GM21717 (cell line): ENCODE data around the gene SESN1.

Experiments
- ATAC-seq: cut with Tn5 transposase; IDR thresholded peaks from one replicate; pipeline ENCODE4 v1.9.1; 2021; ENCODE audit warnings: mild to moderate bottlenecking, moderate library complexity; ENCODE audit not compliant: unreplicated experiment

The SESN1 gene

DNA sequence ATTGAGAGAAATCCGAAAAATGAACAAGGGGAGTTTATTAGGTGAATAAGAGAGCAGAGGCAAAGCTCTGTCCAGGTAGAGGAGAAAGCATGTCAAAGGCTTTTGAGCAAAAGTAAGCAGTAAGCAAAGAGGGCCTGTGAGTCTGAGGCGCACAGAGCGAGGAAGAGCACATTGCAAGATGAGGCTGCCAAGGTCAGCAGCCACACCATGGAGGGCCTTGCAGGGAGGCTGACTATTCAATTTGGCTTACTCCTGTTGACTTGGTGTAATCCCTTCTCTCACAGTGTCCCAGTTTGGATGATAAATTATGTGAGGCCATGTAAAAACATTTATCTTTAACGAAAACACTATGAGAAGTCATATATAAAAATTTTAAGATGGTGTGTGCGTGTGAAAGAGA, 32.4 kb downstream of the SESN1 start:
- no peak for ATAC-seq

DNA sequence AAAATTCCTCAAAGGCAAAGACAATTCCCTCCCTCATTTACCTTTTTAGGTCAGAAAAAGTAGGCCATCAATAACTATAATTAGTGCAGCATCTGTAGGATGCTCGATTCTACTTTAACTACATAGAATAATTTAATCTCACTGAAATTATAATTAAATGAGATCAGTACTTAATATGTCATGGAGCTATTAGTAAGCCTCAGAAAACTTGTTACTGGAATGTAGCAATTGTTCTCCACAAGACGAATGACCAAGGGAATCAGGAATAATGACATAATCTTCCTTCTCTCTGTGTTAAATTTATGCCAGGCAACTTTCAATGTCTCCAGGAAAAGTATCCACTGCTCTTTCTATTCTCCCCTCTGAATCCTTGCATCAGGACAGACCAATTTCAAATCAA, 34.1 kb downstream of the SESN1 start:
- no peak for ATAC-seq

DNA sequence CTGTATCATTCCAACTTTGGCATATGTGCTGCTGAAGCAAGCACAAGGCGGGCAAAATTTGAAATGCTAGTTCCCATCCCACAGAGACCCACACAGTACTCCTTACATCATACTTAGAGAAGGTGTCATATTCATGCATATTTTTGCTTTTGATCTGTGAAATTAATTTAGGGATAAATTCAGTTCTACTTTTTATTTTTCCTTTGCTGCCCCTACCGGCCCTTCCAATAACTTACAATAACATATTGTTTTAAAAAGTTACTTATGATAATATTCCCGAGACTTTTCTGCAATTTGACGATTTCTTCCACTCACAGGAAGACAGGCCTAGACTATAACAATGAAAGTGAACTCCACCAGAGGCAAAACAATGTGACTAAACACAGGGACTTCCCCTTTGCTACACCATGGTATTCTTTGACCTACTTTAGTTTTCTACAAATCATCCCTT, 35.0 kb downstream of the SESN1 start:
- no peak for ATAC-seq

DNA sequence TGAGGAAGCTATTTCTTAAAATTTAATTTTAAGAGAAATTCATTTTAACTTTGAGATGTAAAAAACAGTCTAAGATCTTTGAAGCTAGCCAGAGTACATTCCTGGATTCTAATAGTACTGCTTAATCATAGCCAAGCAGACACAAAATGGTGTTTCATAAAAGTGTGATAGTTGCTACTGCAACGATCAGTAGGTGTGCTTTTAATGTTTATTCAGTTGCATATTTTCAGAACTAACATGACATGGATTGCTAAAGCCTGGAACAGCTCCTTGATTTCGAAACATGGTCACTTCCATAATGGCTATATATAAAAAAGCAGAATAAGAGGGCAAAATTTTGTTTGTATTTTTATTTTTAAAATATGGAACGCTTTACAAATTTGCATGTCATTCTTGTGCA, 35.5 kb downstream of the SESN1 start:
- no peak for ATAC-seq

DNA sequence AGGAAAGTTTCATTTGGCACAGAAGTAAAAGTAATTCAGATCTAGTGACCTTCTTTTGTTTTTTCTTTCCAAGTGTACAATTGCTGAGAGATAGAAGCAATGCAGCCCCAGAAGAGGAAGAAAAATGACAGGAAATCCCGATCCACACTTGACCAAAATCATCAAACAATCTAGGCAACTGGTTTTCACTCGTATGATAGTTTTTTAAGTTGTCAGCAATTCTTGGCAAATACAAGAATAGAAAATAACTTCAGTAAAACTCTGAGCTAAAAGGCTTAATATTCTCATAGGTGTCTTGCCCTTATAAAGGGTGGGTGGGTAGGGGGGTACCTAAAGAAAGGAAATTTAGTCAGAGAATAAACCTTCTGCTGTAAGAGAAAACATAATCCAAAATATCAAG, 36.0 kb downstream of the SESN1 start:
- ATAC-seq: no peak

DNA sequence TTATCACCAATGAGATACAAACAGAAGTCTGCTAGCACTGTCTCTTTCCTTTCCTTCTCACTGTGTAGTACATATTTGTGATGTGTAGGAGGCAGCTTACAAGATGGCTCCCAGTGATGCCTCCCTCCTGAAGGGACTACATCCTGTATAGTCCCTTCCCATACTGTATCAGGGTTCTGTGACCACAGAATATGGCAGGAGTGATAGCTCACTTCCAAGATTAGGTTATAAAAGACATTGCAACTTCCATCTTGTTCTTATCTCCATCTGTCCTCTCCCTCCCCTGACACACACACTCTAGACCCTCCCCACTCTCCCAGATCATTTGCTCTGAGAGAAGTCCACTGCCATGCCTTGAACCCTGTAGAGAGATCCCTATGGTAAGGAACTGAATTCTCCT, 38.0 kb downstream of the SESN1 start:
- no peak for ATAC-seq

DNA sequence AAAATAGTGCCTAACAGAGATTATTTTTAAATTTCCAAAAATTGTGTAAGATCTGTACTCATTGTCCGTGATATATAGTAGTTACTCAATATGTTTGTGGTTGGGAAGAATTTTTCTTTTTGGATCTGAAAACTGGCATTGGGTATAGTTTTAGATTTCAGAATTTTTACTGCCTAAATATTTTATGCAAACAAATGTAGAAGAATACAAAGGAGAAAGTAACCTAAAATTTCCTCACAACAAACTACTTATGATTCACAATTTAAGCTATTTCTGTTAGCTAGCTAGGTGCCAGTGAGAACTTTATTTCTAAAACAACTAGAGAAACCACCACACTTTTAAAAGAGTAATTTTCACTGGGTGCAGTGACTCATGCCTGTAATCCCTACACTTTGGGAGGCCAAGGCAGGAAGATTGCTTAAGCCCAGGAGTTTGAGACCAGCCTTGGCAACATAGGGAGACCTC, 38.8 kb downstream of the SESN1 start:
- no peak for ATAC-seq

DNA sequence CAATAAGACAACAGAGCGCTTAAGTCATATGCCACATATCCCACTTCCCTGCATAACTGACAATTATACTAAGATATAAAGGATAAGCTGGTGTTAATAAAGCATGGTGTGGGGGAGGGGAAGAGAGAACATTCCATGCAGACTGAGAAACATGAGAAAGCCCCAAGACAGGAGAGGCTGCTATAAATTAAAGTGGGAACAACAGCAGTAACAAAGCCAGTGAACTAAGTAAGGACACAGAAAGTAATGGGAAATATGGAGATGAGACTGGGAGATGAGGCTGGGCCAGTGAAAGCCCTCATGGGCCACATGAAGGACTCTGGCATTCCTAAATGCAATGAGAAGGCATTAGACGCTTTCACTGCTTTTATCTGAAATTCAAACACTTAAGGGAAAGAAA, 41.3 kb downstream of the SESN1 start:
- no peak for ATAC-seq

DNA sequence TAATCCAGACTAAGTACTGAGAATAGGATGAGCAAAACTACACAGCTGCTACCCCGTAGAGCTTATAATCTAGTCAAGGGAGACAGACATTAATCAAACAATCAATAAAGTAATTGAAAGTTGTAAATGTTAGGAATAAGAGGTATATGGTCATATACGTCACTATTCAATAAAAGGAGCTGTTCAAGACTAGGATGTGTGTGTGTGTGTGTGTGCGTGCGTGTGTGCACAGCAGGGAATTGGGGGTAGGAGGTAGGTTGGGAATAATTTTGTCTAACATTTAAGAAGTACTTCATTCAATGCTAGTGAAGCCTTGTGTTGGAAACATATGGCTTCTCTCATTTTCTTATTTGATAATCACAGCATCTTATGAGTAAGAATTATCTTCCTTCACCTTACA, 41.8 kb downstream of the SESN1 start:
- ATAC-seq: no peak

DNA sequence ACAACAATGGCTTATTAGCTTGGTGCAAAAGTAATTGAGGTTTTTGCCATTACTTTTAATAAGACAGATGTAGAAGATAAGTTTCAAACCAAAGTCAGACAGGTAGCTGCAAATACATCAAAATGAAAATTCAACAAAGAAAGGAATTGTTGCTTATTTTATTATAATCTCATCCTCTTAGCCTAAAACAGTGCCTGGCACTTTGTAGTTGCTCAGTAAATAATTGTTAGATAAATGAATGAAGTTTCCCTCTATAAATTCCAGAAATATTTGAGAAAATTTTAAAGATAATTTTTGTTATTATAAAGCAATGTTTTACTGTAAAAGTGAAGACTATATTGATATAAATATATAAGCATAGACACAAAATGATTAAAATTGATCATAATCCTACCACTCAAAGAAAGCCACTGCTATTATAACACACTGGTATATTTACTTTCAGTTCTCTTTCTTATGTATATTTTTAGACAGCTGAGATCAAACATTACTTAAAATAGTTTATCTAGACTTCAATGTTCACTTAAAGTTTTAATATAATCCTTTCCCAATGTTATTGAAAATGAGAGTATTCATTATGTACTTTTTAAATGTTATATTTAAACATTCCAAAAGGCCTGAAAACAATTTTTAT, 42.5 kb downstream of the SESN1 start:
- no peak for ATAC-seq

DNA sequence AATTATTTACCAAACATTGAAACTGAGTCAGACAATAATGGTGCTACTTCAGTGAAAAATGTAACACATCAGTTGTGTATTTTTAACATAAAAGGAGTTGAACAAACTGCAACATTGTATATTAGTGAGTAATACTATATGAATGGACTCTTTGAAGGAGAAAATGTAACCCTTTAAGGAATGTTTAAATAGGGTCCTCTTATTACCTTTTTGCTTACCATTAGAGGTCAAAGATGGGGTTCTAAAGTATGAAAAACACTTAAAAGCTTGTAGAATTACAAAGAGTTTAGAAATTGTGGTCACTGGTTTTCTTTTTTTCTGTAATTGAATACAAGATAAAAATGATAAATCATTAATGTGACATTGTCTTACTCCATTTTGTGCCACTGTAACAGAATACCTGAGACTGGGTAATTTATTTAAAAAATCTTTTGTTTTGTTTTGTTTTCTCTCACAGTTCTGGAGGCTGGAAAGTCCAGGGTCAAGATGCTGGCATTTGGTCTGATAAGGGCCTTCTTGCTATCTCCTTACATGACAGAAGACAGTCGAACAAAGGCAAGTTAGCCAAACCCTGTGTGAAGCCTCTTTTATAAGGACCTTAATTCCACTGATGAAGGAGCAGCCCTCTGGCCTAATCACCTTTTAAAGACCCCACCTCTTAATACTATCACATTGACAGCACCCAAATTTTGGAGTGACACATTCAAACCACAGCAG, 43.2 kb downstream of the SESN1 start:
- no peak for ATAC-seq

DNA sequence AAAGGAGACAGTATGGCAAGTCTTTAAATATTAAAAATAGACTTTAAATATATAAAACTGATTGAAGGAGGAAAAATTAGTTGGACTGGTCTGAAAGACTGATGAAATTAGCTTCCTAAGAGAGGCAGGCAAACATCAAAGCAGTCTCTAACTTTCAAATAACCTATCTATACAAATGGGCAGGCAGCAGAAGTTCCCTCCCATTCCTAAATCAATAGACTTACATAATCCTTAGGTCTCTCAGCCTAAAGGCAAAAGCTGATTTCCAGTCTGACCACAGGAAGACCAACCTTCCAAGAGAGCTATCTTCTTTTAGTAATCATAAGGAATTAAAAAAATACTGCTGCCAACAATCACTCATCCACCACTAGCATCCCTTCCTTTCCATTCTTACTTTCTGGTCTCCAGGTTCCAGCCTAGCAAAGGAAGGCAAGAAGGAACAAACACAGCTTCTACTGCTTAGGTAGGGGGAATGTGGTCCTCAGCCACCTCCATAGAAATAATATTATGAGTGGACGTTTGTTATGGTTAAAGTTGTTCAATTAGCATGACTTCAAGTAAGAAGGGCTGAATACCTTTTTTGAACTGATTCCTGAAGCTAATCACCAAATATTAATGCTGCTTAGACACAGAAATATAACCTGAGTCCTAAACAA, 44.1 kb downstream of the SESN1 start:
- no peak for ATAC-seq

DNA sequence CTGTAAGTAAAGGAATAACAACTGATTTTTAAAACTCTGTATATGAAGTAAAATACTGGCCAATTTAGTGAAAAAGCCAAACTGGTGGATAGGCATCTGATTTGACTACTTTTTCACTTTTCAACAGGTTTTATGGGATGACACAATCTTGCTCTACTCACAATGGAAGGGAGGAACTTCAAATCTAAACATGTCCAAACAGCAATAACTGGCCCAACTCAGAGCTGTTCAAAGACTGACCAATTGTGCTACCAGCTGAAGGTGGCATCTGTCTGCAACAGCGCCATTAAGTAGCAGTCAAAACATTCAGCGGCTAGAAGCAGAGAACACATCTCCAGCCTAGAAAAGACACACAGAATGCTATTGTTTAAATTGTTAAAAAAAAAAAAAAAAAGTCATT, 44.6 kb downstream of the SESN1 start:
- no peak for ATAC-seq

DNA sequence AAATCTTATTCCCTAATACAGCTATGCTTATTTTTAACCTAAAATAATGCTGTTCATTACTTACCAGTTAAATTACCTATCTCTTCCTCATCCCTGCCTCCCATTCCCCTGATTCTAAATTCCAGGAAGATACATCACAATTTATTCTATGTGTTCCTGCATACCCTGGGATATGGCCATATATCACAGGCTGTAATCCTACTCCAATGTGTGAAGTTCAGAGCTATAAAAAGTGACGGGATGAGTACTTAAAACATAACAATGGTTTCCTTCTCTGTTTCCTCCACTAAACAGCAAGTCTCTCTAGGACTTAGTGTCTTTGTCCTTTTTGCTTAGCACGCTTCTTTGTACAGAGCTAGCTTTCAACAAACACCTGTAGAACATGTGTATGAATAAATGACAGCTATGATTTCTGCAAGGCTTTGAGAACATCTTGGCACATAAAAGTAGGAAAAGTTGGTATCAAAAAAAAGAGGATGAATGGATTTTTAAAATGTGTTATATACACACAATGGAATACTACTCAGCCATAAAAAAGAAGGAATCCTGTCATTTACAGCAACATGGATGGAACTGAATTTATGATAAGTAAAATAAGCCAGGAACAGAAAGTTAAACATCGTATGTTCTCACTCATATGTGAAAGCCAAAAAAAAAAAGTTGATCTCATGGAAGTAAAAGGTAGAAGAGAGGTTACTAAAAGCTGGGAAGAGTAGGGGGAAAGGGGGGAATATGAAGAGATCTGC, 45.8 kb downstream of the SESN1 start:
- ATAC-seq: no peak

DNA sequence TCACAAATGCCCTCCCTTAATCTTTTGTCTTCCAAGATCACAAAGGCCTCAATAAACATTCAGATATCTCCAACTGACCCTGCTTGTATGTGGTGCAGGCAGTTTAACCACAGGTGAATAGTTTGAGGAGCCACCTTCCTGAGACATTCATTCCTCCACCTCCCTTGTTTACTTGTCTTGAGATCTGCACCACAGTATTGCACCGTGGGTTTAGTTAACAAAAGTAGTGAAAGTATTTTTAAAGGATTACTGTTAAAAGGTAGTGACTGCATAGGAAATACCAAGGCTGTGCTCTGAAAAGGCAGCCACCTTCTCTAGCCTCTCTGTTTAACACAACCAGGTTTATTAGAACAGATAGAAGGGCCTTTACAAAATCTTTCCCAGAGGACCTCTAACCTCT, 46.5 kb downstream of the SESN1 start:
- ATAC-seq: no peak

DNA sequence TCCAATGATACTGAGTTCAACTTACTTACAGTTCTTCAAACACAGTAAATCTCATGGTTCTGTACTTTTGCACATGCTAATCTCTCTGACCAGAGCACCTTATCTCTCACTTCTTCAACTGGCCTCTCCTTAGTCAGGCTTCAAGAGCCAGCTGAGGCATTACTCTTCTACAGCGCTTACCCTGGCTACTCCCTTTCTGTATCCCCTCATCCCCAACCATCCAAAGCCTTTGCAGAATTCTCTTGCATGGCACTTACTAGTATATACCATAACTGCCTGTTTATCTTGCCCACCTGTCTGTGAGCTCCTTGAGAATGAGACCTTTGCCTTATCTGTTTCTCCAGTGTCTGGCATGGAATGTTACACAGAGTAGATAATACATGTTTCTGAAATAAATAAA, 49.2 kb downstream of the SESN1 start:
- ATAC-seq: no peak

DNA sequence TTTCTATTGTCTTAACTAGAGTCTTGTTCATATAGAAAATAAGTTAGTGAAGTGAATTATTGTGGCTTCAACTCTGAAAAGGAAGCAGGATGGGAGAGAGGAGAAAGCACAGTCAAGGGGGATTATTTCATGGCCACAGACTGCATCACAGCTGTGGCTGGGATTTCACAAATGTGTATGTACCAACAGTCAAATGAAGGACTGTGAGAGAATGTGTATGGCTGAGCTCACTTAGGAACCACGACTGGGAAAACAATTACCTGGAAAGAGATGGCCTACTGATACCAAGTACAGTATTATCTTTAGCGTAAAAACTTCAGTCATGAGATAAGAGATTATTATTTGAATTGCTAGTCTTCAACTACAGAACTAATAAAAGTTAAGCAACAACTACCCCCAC, 54.9 kb downstream of the SESN1 start:
- no peak for ATAC-seq

DNA sequence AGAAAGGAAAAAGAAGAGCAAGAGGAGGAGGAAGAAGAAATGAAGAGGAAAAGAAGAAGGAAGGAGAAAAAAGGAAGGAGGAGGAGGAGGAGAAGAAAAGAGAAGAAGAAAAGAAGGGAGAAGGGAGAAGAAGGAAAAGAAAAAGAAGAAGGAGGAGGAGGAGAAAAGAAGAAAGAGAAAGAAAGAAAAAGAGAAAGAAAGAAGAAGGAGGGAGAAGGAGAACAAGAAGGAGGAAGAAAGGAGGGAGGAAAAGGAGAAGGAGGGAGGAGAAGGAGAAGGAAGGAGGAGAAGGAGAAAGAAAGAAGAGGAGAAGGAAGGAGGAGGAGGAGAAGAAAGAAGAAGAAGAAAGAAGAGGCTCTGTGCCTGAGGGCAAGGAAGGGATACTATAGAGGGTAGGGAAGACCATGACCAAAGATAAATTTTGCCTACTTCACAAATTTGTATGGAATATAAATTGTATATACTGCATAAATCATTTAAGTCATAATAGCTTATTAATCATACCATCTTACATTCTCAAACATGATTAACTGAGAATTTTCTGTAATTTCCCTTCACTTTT, 55.7 kb downstream of the SESN1 start:
- no peak for ATAC-seq

DNA sequence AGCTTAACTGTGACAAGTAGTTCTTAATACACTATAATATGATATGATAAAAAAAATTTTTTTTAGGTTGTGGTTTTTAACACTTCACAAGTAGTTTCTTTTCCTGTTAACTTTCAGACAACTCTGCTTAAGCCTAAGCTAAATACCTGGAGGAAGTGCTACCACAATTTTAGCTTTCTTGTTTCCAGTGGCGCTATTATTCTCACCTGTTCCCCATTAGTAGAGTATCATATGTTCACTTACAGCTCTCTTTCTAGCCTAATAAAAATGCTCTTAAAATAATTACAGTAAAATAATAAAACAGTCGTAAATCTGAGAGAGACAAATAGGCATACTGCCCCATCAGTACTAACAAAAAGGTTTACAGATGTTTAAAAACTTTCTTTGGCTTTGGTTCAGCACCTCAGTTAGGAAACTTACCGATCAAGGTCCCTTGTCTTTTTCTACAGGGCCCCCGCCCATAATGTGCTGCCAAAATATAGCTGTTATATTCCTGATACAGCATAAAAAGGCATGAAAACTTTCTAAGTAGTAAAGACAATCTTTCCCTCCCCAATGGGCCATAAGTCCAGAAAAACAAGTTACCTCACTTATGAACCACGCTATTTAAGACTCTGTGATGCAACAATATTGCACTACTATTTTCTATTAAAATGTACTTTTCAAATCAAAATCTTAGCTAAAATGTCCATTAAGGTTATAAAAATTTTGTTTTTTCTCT, 57.9 kb downstream of the SESN1 start:
- no peak for ATAC-seq

DNA sequence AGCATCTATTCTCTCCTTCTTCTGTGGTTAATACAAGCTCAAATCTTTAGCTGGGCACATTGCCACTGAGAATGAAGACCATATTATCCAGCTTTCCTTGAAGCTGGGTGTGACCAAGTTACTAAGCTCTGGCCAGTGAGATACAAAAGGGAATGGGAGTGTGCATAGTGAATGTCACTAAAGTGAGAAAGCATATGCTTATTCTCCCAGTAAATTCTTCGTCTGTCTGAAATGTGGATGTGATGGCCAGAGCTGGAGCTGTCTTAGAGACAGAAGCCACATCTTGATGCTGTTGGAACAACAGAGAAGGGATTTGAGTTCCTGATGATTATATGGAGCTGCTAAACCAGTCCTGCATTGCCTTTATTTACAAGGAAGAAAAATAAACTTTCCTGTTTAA, 60.1 kb downstream of the SESN1 start:
- no peak for ATAC-seq

DNA sequence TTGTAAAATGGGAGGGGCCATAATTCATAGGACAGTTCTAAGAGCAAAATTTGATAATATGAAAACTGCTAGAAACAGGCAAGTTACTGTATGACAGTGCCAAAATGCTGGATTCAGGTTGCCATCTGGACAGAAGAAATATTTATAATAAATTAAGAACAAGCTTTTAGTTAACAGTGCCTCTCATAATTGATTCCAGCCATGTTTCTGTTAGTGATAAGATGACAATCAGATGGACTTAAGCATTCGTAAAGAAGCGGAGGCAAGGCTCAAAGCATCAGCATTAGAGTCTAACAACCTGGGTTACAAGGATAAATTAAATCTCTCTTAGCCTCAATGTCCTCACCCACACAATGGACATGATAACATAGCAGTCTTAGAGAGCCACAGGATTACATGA, 61.0 kb downstream of the SESN1 start:
- ATAC-seq: no peak
